HG03571 (cell line): ENCODE data around the gene SGSM2.

ENCODE experiments used
- ATAC-seq: cut with Tn5 transposase; IDR thresholded peaks from one replicate; pipeline ENCODE4 v1.9.1; 2021; ENCODE audit not compliant: unreplicated experiment

Gene SGSM2

GRCh38 chr17:2397247-2398171 lies 60.2 kb downstream of the SGSM2 start:
- ATAC-seq = no peak

GRCh38 chr17:2398182-2398581 lies 60.9 kb downstream of the SGSM2 start:
- no peak for ATAC-seq

DNA sequence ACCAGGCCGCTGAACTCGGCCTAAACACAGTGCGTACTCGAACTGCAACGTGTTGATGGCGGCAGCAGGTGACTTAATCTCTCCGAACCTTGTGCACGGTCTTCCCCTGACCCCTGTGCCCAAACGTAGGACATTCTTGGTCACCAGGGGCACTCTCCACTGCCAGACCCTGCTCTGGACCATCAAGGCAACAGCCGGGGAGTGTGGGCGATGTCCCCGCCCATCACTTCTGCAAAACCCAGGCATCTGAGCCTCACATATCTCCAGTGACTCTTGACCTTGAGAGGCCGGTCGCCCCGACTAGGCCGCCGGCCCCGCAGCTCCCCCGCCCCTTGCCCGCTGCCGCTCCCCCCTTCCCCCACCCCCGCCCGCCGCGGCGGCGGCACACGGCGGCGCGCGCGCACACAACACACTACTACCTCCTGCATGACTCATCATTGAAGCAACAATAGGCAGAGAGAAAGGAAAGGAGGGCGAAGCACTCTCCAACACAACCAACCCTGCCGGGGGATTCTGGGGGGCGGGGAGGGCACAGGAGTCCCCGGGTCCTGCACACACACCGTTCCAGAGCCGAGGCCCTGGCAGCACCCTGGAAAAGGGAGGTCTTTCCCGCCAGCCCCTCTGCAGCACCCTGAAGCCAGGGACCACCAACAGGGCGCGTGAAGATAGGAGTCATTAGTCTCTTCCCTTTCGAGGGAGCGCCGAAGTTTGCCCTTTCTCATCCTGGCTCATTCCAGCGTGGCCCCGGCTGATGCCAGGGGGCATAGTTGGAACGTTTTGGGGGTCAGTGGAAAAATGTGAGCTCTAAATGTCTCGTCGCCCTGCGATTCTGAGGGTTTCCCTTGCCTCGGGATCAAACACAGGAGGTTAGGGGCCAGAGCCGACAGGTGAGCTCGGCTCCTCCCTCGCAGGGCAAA lies 61.6 kb downstream of the SGSM2 start:
- ATAC-seq = no peak

GRCh38 chr17:2399572-2400473 lies 62.5 kb downstream of the SGSM2 start:
- peak; percentile 29 for ATAC-seq

GRCh38 chr17:2400474-2400866 lies 63.2 kb downstream of the SGSM2 start:
- no peak for ATAC-seq

GRCh38 chr17:2400877-2401425 lies 63.6 kb downstream of the SGSM2 start, which contains the start of gene MNT:
MNT (minus strand) TSS chr17:2401060; CDS start chr17:2400712, 348 bp downstream.
- peak; percentile 34 for ATAC-seq

DNA sequence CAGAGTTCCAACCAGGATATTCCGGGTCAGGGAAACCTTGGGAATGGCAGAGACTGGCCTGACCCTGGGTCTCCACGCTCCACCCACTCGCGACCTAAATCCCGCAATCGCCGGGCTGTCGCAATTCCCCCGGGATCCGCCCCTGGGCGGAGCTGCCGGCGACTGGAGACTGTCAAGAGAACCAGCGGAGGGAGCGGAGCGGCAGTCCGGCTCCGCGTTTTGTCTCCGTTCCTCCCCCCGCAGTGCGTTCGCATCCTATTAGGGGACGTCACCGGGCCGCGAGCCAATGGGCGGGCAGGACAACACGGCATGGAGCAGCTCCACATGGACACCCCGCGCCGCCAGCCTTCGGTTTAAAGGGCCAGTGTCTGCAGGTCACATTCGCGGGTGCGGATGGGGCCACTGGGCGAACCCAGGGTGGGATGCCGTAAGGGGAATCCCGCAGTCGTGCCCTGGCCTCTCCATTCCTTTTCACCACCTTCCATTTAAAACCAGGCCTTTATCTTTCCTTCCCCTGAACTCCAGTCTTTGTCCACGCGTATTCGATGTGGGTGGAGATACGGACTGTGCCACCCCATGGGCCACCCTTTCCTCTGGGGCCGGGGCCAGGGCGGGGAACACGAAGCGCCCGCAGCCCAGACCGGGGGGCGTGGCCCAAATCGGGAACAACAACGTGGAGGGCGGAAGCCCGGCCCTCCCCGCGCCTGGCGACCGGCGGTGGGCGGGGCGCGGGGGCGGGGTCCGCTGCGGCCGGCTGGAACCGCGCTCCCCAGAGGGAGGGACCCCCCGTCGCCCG lies 64.3 kb downstream of the SGSM2 start:
- ATAC-seq = peak; percentile 36

GRCh38 chr17:2402544-2402943 lies 65.2 kb downstream of the SGSM2 start:
- ATAC-seq = no peak

- no peak for ATAC-seq
These were observed 65.7 kb downstream of the SGSM2 start for GRCh38 chr17:2403044-2403443.

- no peak for ATAC-seq
These were observed 68.1 kb downstream of the SGSM2 start for GRCh38 chr17:2405247-2405926.

- ATAC-seq = no peak
These were observed 69.1 kb downstream of the SGSM2 start for GRCh38 chr17:2406271-2406902.

- no peak for ATAC-seq
These were observed 69.8 kb downstream of the SGSM2 start for GRCh38 chr17:2406903-2407790.

DNA sequence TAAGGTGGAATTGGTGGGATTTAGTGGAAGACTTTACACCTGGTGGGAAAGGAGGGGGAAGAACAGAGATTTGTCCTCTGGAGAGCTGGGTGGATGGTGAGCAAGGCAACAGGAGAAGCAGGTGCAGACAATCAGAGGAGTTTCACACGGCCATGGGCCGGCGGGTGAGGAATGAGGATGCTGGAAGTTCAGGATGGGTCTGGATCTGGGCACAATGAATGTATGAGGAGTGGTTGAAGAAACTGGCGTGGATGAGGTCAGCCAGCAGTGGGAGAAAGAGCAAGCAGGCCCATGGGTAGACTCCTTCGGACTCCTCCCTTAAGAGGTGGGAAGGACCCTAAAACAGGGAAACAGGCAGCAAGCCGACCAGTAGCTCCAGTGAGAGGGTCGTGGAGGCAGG lies 73.7 kb downstream of the SGSM2 start:
- no peak for ATAC-seq

- no peak for ATAC-seq
These were observed 75.3 kb downstream of the SGSM2 start for GRCh38 chr17:2412561-2413021.

GRCh38 chr17:2414446-2415064 lies 77.3 kb downstream of the SGSM2 start:
- ATAC-seq = no peak

DNA sequence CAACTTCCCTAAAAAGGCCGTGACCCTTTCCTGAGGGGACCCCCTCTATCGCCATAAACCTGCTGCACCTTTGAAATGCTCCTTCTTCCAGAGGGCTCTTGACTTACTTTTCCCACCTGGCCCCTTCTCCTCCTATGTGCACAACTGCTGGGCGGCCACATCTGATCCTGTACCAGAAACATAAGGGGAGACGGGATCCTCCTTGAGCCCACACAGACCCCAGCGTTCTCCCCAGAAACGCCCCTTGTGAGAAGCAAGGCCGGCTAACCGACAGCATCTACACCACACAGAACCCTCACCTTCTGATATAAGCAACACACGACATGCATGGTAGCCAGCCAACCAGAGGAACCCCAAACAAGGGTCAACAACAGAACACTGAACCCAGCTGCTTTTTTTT lies 77.8 kb downstream of the SGSM2 start:
- no peak for ATAC-seq
